Breast epithelium (tissue), 3 donors: Measurements from ENCODE around the gene DYNC1I1.

ENCODE experiments used
- CTCF ChIP-seq, 3 donors: fragments of 450-650 bp; IDR thresholded peaks; one replicate each; pipeline ENCODE4 v1.5.1; 2016 to 2017; ENCODE audit warnings: antibody characterized with exemption in 3 of 3, mild to moderate bottlenecking in 3 of 3, moderate library complexity in 3 of 3
- POLR2A ChIP-seq: fragments of 450-650 bp; IDR thresholded peaks from one replicate; pipeline ENCODE4 v1.6.1; 2016; ENCODE audit warnings: antibody characterized with exemption, mild to moderate bottlenecking, moderate library complexity
- POLR2AphosphoS5 ChIP-seq, 3 donors: sonication (generic); formaldehyde crosslinking; IDR thresholded peaks; one replicate each; pipeline ENCODE4 v1.6.1; 2017; ENCODE audit warnings: antibody characterized with exemption in 3 of 3

GRCh38 chr7:95925236-95925635 lies 152.9 kb downstream of the DYNC1I1 start:
- TF ChIP-seq POLR2A, result no peak
- no peak for TF ChIP-seq CTCF (IDR thresholded peaks at IDR 0.05)
- no peak for TF ChIP-seq POLR2AphosphoS5 (IDR thresholded peaks at IDR 0.05)
